Dedifferentiated amniotic fluid mesenchymal stem cell (primary cell): ENCODE results near the gene TAS1R3.

Source experiments
- DNase-seq: peaks from one replicate; pipeline ENCODE4 v3.0.0-alpha.2; 2016; ENCODE audit errors: extremely low spot score

The TAS1R3 gene

DNA sequence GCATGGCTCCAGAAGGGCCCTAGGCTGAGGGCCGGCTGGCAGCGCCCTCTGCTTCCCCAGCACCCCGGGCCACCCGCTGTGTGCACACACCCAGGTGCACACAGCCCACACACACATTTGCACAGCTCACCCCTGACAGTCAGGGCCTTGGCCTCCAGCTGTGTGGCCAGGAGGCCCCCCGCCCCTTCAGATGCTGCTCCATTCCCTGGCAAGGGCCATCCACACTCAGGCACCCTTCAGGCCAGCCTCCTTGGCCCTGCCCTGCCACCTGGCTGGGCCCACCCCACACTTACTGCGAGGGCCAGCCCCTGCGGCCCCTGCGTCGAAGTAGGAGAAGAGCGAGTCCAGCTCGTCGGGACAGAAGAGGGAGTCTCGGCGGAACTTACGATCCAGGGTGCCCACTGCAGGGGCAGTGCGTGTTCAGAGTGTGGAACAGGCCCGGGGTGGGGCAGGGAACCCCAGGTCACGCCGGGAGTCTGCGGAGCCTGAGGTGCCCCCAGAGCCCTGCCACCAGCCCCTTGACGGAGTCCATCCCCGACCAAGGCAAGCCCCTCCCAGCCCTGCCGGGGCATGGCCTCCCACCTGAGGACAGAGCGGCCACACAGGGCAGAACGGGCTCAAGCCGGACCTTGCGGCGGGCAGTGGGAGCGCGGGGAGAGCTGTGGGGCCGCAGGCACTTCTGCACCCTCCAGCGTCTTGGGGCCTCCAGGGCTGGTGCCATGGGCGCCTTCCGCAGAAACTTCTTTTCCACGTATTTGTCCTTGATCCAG lies 35.7 kb upstream of the TAS1R3 start:
- DNase-seq = no peak

DNA sequence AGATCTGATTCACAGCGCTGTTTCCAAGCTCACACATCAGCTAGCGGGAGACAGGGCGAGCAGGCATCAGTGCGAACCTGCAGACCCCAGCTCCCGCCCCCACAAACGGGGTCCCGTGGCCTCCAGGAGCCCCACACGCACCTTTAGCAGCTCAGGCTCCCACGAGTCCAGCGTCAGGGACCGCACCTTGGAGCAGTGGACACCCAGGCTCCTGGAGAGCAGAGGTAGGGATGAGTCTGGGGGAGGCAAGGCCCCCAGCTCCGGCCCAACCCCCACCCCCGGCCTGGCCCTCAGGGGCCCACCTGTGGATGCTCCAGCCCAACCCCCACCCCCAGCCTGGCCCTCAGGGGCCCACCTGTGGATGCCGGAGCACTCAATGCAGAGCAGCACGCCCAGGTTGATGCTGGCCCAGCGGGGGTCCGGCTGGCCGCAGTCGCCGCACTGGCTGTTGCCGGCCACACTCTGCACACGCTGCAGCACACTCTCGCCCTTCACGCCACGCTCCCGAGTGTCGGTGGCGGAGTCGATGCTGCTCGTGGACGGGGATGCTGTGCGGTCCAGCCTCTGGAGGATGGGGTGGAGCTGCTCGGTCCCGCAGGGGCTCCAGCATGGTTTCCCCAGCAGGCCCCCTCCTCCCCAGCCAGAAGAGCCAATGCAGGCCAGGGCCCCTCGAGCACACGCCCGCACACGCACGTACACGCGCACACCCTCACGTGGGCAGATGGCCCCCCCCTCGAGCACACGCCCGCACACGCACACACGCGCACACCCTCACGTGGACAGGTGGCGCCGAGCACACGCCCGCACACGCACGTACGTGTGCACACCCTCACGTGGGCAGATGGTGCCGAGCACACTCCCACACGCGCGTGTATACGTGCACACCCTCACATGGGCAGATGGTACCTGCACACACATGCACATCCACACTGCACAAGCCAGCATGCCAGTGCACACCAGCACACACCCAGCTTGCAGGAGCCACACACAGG lies 34.7 kb upstream of the TAS1R3 start:
- DNase-seq = no peak

DNA sequence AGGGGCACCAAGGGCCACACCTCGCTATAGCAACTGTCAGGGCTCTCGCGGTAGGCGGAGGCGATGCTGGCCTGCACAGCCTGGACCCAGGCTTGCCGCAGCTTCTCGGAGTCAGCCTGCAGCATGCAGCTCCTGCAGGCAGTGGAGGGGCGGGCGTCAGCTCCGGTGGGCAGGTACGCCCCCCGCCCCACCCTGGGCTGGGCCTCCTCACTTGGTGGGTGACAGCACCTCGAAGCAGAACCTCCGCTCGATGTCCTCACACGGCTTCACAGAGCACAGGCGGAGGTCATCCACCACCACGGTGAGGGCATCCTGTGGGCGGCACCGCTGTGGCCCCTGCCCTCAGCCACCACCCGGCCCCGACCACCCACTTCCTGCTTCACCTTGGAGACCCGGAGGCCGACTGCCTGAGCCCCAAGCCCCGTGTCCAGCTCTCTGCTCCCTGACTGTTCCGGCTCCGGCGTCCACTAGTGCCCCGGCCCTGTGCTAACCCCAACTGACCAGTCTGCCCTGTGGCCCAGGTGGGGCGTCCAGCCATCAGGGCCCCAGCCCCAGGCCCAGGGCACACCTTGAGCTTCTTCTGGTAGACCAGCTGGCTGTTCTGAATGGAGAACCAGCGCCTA lies 33.2 kb upstream of the TAS1R3 start:
- DNase-seq = no peak

DNA sequence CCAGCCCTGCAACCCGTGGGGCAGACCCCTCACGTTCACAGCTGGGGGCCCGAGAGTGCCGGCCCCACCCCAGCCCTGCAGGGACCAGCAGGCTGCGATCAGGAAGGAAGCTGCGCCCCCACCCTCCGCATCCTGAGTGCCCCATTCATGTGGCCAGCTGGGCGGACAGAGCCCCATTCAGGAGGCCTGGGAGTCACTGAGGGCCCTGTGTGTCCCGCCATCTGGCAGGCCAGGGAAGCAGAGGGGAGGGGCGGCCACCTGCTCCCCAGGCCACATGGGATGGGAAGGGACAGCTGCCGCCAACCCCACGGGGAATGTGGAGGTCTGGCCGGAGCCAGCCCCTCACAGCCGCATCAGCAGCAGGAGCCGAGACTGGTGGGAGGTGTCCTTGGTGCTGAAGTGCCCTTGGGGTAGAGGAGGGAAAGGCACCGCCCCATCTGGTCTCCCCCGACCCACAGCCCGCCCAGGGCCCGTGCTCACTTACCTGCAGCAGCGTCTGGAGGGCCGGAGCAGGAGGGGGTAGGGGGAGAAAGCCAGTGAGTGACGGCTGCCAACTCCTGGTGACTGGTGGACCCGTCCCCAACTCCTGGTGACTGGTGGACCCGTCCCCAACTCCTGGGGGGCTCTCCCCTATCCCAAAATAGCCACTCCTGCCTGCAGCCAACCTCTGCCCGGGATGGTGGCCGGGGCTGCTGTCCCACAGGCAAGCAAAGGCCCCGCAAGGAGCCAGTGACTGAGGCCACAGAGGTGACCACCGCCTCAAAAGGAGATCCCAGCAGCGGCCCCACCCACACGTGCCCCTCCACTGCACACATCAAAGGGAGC lies 32.0 kb upstream of the TAS1R3 start:
- no peak for DNase-seq

DNA sequence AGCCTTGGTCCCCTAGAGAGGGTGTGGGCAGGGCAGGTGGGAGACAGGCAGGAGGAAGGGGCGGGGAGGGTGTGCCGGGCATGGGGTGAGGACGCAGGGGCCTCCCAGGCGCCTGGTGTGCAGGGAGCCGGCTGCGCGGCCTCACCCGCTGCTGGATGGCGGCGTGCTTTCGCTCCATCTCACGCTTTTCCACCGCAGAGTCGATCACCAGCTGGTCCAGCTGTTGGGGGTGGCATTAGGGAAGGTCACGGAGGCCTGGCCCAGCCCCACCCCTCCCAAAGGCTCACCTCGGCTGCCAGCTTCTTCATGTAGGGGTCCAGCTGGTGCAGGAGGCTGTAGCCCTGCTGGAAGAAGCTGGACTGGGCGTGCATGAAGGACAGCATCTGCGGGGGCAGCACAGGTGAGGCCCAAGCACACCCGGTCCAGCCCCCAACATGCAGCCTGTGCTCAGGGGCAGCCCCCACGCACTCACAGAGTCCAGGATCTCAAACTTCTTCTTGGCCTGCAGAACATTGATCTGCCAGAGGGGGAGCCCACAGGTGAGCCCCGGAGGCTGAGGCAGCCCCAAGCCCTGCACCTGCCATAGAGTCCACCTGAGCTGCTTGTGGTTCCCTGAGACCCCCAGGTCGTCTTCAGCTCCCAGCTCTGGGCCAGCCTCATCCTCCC lies 31.3 kb upstream of the TAS1R3 start:
- no peak for DNase-seq

DNA sequence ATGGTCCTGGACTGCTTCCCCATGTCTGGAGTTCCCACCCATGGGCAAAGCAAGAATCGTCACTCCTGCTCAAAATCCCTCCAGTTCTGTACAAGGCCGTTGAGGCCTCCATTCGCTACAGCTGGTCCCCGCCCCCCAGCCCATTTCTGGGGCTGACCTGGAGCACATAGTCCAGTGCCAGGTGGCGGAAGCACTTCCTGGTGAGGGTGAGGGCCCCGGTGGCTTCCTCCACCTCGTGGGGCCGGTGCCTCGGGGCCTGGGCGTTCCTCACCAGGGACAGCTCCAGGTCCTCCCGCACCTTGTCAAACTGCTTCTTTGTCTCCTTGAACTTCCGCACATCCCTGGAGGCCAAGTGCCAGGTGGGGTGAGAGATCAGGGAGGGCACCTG lies 30.7 kb upstream of the TAS1R3 start:
- no peak for DNase-seq

DNA sequence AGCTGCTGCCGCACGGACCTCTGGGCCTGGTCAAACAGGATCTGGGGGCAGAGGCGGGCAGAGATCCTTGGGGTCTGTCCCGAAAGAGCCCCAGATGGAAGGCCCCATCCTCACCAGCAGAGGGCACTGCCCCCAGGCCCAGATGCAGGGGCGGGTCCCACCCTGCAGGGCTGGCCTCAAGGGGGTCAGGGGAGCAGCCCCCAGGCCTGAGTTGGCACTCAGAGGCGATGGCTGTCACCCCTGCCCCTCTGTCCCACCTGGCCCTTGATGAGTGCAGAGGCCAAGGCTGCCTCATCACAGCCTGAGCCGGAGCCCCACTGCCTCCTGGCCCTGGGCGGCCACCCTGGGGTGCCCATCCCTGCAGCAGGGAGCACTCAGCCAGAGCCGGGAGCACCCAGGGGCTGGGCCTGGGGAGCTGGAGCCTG lies 29.1 kb upstream of the TAS1R3 start:
- DNase-seq = no peak

DNA sequence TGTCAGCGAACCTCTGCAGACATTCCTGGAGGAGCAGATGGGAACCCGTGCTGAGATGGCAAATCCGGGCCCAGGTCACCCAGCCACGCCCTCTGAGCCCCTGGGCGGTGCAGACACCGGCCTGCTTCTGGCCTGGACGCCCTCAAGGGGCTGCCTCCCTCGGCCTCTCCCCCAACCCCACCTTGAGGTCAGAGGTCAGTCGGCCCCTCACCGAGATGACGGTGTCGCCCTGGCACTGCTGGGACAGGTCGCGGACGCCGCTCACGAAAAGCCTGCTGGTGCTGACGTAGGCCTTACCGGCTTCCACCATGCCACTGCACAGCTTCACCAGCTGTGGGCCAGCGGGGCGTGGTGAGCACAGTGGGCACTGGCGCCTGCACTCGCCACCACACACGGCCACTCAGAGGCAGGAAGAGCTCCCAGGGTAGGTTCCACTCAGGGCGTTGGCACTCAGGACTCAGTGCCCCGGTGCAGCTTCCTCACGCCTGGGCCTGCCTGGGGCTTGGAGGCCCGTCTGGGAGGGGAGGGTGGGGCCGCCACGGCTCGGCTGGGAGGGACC lies 28.1 kb upstream of the TAS1R3 start:
- no peak for DNase-seq

DNA sequence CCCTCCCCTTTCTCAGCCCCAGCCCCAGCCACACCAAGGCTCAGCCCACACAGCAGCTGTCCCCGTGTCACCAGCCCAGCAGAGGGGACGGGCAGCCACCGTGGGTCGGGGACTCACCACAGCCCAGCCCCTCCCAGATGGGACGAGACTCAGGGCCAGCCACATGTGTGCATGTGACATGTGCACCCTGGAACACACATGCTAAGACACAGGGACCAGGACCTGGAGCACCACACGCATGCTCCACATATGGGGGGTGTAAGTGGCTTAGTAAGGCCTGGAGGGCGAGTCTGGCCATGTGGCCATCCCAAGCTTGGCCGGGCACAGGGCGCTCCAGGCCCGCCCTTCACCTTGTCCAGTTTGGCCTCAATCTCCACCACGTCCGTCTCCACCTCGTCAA lies 27.3 kb upstream of the TAS1R3 start:
- DNase-seq = no peak

DNA sequence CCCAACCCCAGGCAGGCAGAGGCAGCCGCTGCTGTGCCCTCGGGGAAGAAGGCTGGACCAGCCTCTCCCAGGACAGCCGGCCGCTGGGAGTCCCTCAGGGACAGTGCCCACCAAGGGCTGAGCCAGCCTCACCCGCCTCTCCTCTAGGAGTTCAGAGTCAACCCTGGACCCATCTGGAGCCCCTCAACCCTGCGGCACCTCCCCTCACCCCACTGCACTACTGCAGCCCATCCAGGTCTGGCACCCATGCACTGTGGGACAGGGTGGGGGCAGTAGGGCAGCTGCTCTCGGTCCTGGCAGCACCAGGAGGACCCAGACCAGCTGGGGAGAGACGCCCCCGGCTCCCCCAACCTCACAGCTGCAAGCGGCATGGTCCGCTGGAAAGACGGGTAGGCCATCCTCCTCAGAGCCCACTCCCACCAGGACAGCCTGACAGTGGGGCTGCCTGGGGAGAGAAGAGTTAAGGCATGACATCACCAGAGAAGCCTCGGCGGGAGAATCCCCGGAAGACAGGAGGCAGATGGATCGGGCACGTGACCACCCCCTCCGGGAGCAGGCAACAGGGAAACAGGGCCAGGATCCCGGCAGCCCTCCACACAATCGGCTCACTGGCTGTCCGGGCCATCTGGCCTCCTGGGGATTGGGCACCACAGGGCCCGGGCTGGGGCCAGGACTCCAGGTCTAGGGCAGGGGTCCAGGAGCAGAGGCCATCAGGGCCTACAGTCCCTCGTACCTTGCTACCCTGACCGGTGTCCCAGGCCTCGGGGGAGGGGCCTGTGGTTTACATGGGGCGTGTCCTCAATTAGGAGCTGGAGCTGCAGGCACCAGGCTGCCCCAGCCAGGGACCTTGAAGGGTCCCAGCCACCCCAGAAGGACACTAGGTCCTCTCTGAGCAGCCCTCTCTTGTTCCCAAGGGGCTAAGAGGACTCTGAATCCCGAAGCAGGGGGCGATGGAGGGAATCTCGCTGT lies 26.5 kb upstream of the TAS1R3 start:
- peak; percentile 45 for DNase-seq

DNA sequence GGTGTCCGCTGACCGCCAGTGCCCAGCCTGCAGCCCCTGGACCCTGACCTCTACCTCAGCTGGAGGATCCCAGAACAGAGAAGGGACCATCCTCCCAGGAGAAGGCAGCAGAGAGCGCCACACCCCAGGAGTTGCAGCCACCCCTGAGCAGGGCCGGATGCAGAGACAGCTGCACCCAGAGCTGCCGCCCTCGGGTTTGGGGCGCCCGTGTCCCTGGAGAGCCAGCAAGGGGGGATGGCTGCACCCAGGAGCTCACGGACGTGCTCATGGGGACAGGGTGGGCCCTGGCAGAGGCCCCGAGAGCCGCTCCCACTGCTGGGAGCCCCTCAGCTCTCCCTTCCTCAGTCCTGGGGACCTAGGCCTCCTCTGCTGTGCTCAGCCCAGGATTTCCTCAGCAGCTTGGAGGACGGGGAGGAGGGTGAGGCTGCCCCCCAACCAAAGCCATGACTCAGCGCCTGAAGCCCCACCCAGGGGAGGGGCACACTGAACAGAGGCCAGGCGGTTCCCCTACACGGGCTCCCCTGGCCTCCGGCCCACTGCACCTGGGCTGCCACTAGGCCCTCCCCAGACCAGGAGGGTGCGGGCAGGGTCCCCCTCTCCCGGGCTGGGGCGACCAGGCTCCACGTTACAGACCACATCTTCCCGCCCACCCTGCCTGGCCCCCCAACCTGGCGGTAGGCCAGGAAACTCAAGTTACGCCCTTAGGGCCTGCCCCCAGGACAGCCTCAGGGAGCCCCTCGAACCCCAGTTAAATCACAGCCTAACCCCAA lies 25.6 kb upstream of the TAS1R3 start:
- DNase-seq = peak; percentile 54

DNA sequence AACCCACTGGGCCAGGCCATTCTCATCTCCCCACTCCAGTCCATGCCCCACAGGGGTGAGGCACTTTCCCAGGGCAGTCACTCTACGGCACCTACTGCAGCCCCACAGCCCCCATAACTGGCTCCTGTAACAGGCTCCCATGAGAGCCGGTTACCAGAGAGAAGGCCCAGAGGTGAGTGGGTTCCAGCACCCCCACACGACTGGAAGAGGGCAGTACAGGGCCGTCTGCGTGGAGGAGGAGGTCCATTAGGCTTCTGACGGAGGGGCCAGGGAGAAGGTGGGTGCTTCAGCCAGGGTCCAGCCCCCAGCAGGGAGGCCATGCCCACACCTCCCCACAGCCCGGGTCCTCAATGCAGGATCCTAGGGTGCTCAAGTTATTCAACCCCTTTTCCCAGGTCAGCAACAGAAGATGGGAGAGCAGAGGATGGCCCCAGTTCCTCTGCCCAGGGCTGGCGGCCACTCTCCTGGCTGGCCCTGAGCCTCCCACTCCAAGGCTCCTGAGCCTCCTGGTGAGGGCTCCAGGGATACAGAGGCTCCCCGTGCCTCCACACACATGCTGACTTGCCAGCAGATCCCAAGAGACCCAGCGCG lies 24.9 kb upstream of the TAS1R3 start:
- no peak for DNase-seq

DNA sequence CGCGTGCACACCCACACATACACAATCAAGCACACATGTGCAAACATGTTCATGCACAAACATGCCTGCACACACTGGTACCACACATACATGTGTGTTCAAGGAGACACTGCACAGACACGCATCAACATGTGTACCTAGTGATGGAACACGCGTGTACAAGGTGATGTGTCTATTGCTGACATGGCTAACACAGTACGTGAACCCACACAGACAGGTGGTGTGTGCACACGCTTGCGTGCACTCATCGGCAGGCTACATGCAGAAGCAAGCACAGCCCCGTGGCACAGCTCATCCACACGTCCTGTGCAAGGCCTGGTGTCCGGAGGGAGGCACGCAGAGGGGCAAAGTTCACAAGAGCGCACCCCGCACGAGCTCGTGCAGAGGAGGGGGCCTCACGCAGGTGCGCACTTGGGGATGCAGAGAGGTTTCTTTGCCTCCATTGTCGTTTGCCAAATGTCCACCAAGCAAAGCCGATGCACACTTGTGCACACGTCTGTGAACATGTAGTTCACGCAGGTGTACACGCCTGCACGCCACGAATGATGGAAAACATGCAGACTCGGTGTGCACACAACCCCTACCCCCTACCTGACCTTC lies 24.3 kb upstream of the TAS1R3 start:
- DNase-seq = no peak

DNA sequence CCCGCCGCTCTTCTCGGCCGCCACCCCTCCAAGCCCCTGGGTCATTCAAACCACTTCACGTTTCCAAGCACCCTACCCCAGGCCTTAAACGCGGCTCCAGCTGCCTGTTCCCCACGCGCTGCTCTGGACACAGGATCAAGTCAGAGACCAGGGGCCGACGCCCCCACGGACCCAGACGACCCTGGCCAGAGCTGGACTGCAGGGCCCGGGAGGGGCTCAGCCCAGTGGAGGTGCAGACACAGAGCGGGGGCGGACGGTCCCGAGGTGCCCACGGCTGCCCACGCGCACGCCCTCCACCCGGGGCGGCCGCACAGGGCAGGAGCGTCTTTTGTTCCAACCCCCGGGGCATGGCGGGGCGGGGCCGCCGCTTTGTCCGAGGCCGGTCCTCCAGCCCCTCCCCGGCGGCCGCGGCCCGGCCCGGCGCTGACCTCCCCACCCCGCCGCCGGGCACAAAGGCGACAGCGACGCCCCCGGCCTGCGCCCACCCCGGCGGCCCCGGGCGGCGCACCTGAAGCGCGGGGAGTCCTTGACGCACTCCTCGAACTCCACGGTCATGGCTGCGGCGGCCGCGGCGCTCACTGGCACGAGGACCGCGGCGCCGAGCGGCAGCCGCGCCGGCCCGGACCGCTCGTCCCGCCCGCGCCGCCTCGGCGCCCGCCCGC lies 23.7 kb upstream of the TAS1R3 start:
- no peak for DNase-seq

DNA sequence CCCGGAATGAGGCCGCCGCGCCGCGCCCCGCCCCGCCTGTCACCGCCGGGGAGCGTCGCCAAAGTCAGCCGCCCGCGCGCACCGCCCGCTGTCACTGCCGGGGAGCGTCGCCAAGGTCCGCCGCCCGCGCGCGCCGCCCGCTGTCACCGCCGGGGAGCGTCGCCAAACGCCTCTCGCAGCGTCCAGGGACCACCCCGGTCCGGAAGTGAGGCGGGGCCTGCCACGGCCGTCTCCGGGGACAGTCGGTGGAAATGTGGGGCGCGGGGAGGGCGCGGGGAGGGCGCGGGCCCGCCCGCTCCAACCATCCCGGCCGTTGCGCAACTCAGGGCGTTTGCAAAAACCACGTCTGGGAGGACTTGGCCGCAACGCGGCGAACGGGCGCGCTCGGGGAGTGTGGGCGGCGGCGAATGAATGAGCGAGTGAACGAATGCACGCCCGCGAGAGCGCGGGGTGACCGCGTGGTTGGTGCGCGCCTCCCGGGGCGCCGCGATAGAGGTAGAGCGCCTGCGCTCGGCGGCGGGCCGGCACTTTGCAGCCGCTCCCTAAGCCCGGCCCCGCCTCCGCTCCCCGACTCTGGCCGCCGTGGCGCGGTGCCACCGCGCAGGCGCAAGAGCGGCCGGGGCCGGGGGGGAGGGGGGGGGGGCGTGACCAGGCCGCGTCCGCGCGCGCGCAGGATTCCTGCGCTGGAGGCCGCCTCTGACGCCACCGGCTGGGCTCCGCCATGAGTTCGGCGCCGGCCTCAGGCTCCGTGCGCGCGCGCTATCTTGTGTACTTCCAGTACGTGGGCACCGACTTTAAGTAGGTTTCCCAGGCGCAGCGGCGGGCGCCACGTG lies 22.9 kb upstream of the TAS1R3 start, which contains the start of the genes ACAP3 and PUSL1:
Gene ACAP3 (minus strand): TSS at position 8 of the 833 bp plus-strand sequence. CDS start 115 bp downstream, outside the sequence.
Gene PUSL1 (plus strand): TSS at position 675 of the 833 bp plus-strand sequence. CDS start 47 bp downstream, at position 722.
- DNase-seq = peak; percentile 88

DNA sequence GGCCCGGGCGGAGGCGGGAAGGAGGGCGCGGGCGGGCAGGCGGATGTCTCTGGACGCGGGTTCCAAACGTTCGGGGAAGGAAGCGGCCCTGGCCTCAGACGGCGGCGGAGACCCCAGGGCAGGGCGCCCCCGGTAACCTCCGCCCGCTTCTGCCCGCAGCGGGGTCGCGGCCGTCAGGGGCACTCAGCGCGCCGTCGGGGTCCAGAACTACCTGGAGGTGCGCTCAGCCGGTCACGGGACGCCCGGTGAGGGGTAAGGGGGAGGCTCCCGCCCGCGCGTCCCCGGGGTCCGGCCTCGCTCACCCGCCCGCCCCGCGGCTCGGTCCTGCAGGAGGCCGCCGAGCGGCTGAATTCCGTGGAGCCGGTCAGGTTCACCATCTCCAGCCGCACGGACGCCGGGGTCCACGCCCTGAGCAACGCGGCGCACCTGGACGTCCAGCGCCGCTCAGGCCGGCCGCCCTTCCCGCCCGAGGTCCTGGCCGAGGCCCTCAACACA lies 22.3 kb upstream of the TAS1R3 start:
- DNase-seq = no peak
